K562 (cell line): ENCODE measurements around the gene SLC22A16. TPM values are rescaled to one million over a fixed set of nuclear protein-coding genes. Genes with fewer than 3 reads are reported as not detected.

Source experiments
- ATAC-seq: fragments of 200-7000 bp; cut with Tn5 transposase; 3 replicates; pipeline ENCODE4 v1.9.1; 2020; ENCODE audit warnings: moderate library complexity
- BruUV-seq: library from RNA; stranded (reverse); fragments of 400-500 nt; replicated peaks from 2 replicates; lab custom pipeline; 2021; lab: Mats Ljungman, UMichigan
- CTCF ChIA-PET: fragments of 300-600 bp; formaldehyde crosslinking; extraction: SDS; loops from one replicate; lab custom pipeline; 2021; ENCODE audit warnings: low intra/inter-chr PET ratio; lab: Yijun Ruan, JAX
- POLR2A ChIA-PET: fragments of 300-600, 350-650 bp; sonication (Branson Sonifier 250); formaldehyde crosslinking; extraction: SDS; loops from one replicate; lab custom pipeline; 2021; ENCODE audit warnings: antibody characterized with exemption, inconsistent platforms; lab: Yijun Ruan, JAX
- DNase-seq, 4 experiments: peaks; one replicate each; pipeline versions ENCODE4 v3.0.0 to v3.0.0-alpha.2; 2011 to 2018; ENCODE audit warnings: low spot score in 3 of 4, mixed read lengths in 3 of 4; ENCODE audit errors: extremely low read depth in 1 of 4
- FAIRE-seq: peaks from 2 replicates; lab custom pipeline; 2011; peaks lifted over from hg19 to GRCh38; lab: Jason Lieb, UNC
- H2AFZ ChIP-seq: 2 replicates; pipeline ENCODE4 v1.6.0; 2011; ENCODE audit warnings: low read depth, low read length, control low read depth, inconsistent platforms
- H3K27ac ChIP-seq: fragments of 200-600 bp; 3 replicates; pipeline ENCODE4 v1.8.0; 2011; ENCODE audit warnings: low read depth, mild to moderate bottlenecking, control low read depth, inconsistent platforms, low read length, moderate library complexity, mixed read lengths; ENCODE audit errors: extremely low read depth
- H3K27me3 ChIP-seq, 2 experiments: fragments of 300-600 bp in 1 of 2; 2 replicates in 1 of 2; 3 replicates in 1 of 2; pipeline versions ENCODE4 v1.6.0 to v1.8.0; 2011; ENCODE audit warnings: inconsistent platforms in 2 of 2, low read length in 2 of 2, mild to moderate bottlenecking in 1 of 2, mixed read lengths in 1 of 2, moderate library complexity in 1 of 2; ENCODE audit not compliant: control insufficient read depth in 2 of 2, insufficient read depth in 2 of 2
- H3K36me3 ChIP-seq: fragments of 300-600 bp; 3 replicates; pipeline ENCODE4 v1.8.0; 2011; ENCODE audit warnings: mild to moderate bottlenecking, low read length, inconsistent platforms; ENCODE audit not compliant: control insufficient read depth, insufficient read depth
- H3K4me1 ChIP-seq, 2 experiments: fragments of 200-600 bp in 1 of 2; replicated peaks in 1 of 2; 2 replicates in 1 of 2; 3 replicates in 1 of 2; pipeline versions ENCODE4 v1.5.1 to v1.8.0; 2011; ENCODE audit warnings: inconsistent platforms in 2 of 2, low read length in 2 of 2, mild to moderate bottlenecking in 1 of 2, mixed read lengths in 1 of 2, moderate library complexity in 1 of 2; ENCODE audit not compliant: control insufficient read depth in 2 of 2, insufficient read depth in 2 of 2
- H3K4me2 ChIP-seq: 2 replicates; pipeline ENCODE4 v1.6.1; 2011; ENCODE audit warnings: low read length, control low read depth, inconsistent platforms, mixed read lengths; ENCODE audit not compliant: insufficient read depth
- H3K4me3 ChIP-seq: fragments of 200-600 bp; sonication (generic), shearing (Covaris generic); 2 replicates; pipeline ENCODE4 v1.5.1; 2016; ENCODE audit warnings: control low read depth, inconsistent platforms
- H3K79me2 ChIP-seq: fragments of 200-600 bp; 3 replicates; pipeline ENCODE4 v1.8.0; 2011; ENCODE audit warnings: low read length, inconsistent platforms; ENCODE audit not compliant: control insufficient read depth, insufficient read depth
- H3K9ac ChIP-seq, 2 experiments: 2 replicates each; pipeline versions ENCODE4 v1.6.0 to v1.6.1; 2011; ENCODE audit warnings: low read depth in 2 of 2, low read length in 2 of 2, control low read depth in 1 of 2, inconsistent platforms in 1 of 2, mild to moderate bottlenecking in 1 of 2, mixed read lengths in 1 of 2; ENCODE audit not compliant: insufficient read depth in 1 of 2
- H3K9me1 ChIP-seq: one replicate; pipeline ENCODE4 v1.6.0; 2011; ENCODE audit warnings: inconsistent platforms, mild to moderate bottlenecking, low read length, moderate library complexity; ENCODE audit not compliant: control insufficient read depth, insufficient read depth
- H3K9me3 ChIP-seq: replicated peaks from 2 replicates; pipeline ENCODE4 v1.5.1; 2011; ENCODE audit warnings: low read depth, low read length, inconsistent platforms; ENCODE audit not compliant: control insufficient read depth, insufficient read depth
- H4K20me1 ChIP-seq: replicated peaks from 2 replicates; pipeline ENCODE4 v1.6.1; 2011; ENCODE audit warnings: low read length, inconsistent platforms, mixed read lengths; ENCODE audit not compliant: control insufficient read depth, insufficient read depth
- DDX20 ChIP-seq: fragments of 450-650 bp; IDR thresholded peaks from 2 replicates; pipeline ENCODE4 v1.6.1; 2016; ENCODE audit warnings: missing genetic modification characterization, low read depth, mild to moderate bottlenecking, missing compliant biosample characterization, moderate library complexity
- E2F3 ChIP-seq: fragments of 250-450 bp; sonication (Bioruptor Pico); IDR thresholded peaks from 2 replicates; pipeline ENCODE4 v1.4.0; 2020; ENCODE audit warnings: mild to moderate bottlenecking
- ETV6 ChIP-seq, 3 experiments: fragments of 150-350 bp in 1 of 3; sonication (generic) in 1 of 3; formaldehyde crosslinking in 1 of 3; IDR thresholded peaks; 2 replicates each; pipeline versions ENCODE4 v1.6.1 to v1.8.0; 2014 to 2022; ENCODE audit warnings: borderline replicate concordance in 2 of 3, low read depth in 2 of 3, antibody characterized with exemption in 1 of 3, low read length in 1 of 3, mild to moderate bottlenecking in 1 of 3, missing genetic modification reagents in 1 of 3
- GMEB1 ChIP-seq: fragments of 250-450 bp; sonication (Bioruptor Pico); IDR thresholded peaks from 2 replicates; pipeline ENCODE4 v1.4.0; 2020; ENCODE audit warnings: mild to moderate bottlenecking
- KDM2B ChIP-seq: fragments of 250-450 bp; sonication (Bioruptor Pico); IDR thresholded peaks from 2 replicates; pipeline ENCODE4 v1.8.0; 2021; ENCODE audit warnings: mild to moderate bottlenecking, moderate library complexity
- KLF6 ChIP-seq: fragments of 250-450 bp; sonication (Bioruptor Pico); IDR thresholded peaks from 2 replicates; pipeline ENCODE4 v1.4.0; 2020; ENCODE audit warnings: mild to moderate bottlenecking, moderate library complexity, borderline replicate concordance
- TARDBP ChIP-seq: fragments of 450-650 bp; IDR thresholded peaks from 2 replicates; pipeline ENCODE4 v1.6.1; 2016
- ZBTB7A ChIP-seq: IDR thresholded peaks from 2 replicates; pipeline ENCODE4 v1.6.1; 2011; ENCODE audit warnings: low read depth, mild to moderate bottlenecking, low read length, moderate library complexity, borderline replicate concordance; ENCODE audit not compliant: control insufficient read depth
- ZNF561 ChIP-seq: fragments of 450-650 bp; formaldehyde crosslinking; conservative IDR thresholded peaks from 2 replicates; pipeline ENCODE4 v1.4.0; 2020; ENCODE audit warnings: mild to moderate bottlenecking, moderate library complexity
- WGBS: fragments of 100-300 bp; shearing (Covaris generic); methylation state at CpG from one replicate; pipeline ENCODE4 v1.1.6; 2016; ENCODE audit warnings: low coverage, mixed read lengths; ENCODE audit not compliant: insufficient coverage; ENCODE audit errors: missing lambda C conversion rate; 5-methylcytosine and 5-hydroxymethylcytosine counted together
- in situ Hi-C: fragments of 300-500 bp; cut with MboI; formaldehyde crosslinking; loops from 4 replicates; pipeline ENCODE4 v1.15.0; 2018; ENCODE audit warnings: inconsistent platforms, mixed read lengths
- intact Hi-C: fragments of 100-400 bp; cut with micrococcal nuclease; formaldehyde crosslinking; loops from 2 replicates; pipeline ENCODE4 v1.14.2; 2022
- polyA plus RNA-seq, 8 experiments: library from polyadenylated mRNA; depleted of rRNA in 4 of 8; stranded (reverse) in 5 of 8; unstranded in 3 of 8; fragments of >200 nt; fragmentation: Nextera tagmentation in 2 of 8; fragmentation: Illumina TruSeq in 1 of 8; extraction: Ambion mirVana in 2 of 8; extraction: Trizol in 1 of 8; gene quantifications; 2 replicates each; pipeline versions ENCODE4 v1.2.1 to v1.2.3, GENCODE V29; 2011 to 2014; ENCODE audit warnings: inconsistent platforms in 1 of 8, missing spikeins in 1 of 8
- total RNA-seq, 7 experiments: library from RNA; depleted of rRNA in 6 of 7; stranded (reverse); fragments of >200 nt in 6 of 7; fragmentation: Illumina TruSeq in 2 of 7; extraction: Trizol in 2 of 7; gene quantifications; 2 replicates each; pipeline versions ENCODE4 v1.2.1 to v1.2.3, GENCODE V29; 2011 to 2021; ENCODE audit warnings: low replicate concordance in 1 of 7

Gene SLC22A16
- total and polyA plus RNA-seq, 9 of the 15 experiments (the other 6 are each of a cell fraction or from before 2014, with no cell fraction given) = not detected

- ATAC-seq (no peak), DNase-seq (no peak), FAIRE-seq (no peak)
- Histone ChIP-seq H3K36me3 (no peaks in the 10 kb centered on the region), H3K9me1 (no peaks in the 10 kb centered on the region), H3K4me2 (no peak overlapping the region), H3K27me3 (peaks cover 0 to 7% of the 10 kb centered on the region in 2 experiments; a peak in 2 of 5 replicates), H3K9me3 (no peaks in the 10 kb centered on the region), H3K27ac (no peak overlapping the region), H2AFZ (no peak overlapping the region), H3K4me3 (no peak overlapping the region), H3K79me2 (no peaks in the 10 kb centered on the region), H4K20me1 (no peaks in the 10 kb centered on the region), H3K9ac (no peak overlapping the region), H3K4me1 (no peaks in the 10 kb centered on the region; a peak in 1 of 5 replicates)
- ChIA-PET CTCF (no interaction called here), POLR2A (interaction anchor here (0.6 kb wide), 1 partner anchor 13 kb away, joined by 3 read pairs; no protein-coding TSS in a partner anchor)
- intact Hi-C loops (no loop called here), in situ Hi-C loops (no loop called here)
- no TSS peak for BruUV-seq
- WGBS = 3% methylated on average over 3 of the region's 3 CpGs
- TF ChIP-seq ETV6 (IDR thresholded peaks at IDR 0.05; ENCODE audit: borderline replicate concordance in 1 of 2, low read depth in 2 of 2, low read length in 1 of 2) (no peak), ETV6 (CRISPR knock-in tag; IDR thresholded peaks at IDR 0.05; ENCODE audit: borderline replicate concordance) (no peak)
Observed at GRCh38 chr6:110490110-110490509, 13.7 kb upstream of the SLC22A16 start.

- FAIRE-seq (no peak), ATAC-seq (no peak), DNase-seq (no peak)
- in situ Hi-C loops = no loop called here
- intact Hi-C loops = no loop called here
- Histone ChIP-seq H3K27ac (no peak overlapping the region), H2AFZ (no peak overlapping the region; the same call in 1 of the 2 replicates), H3K9me1 (no peaks in the 10 kb centered on the region), H3K4me3 (no peak overlapping the region), H3K4me1 (no peaks in the 10 kb centered on the region; a peak in 1 of 5 replicates), H3K9me3 (no peaks in the 10 kb centered on the region), H3K79me2 (no peaks in the 10 kb centered on the region), H3K4me2 (no peak overlapping the region), H3K36me3 (no peaks in the 10 kb centered on the region), H3K27me3 (peaks cover 0 to 6% of the 10 kb centered on the region in 2 experiments; a peak in 2 of 5 replicates), H3K9ac (no peak overlapping the region), H4K20me1 (no peaks in the 10 kb centered on the region)
- 4% methylated on average over 6 of the region's 6 CpGs for WGBS
- ChIA-PET CTCF (no interaction called here), POLR2A (interaction anchor here (0.6 kb wide), 1 partner anchor 11 kb away, joined by 3 read pairs; no protein-coding TSS in a partner anchor)
- BruUV-seq = no TSS peak
- TF ChIP-seq E2F3 (CRISPR knock-in tag) (no peak), KLF6 (CRISPR knock-in tag) (no peak), TARDBP (no peak), KDM2B (CRISPR knock-in tag) (no peak), GMEB1 (CRISPR knock-in tag) (no peak), ZBTB7A (no peak), ZNF561 (CRISPR knock-in tag) (no peak), DDX20 (tag) (no peak)
Observed at GRCh38 chr6:110488606-110489190, 12.3 kb upstream of the SLC22A16 start.
